K562 (cell line): Measurements from ENCODE around the gene FAM24A. TPM values are rescaled to one million over a fixed set of nuclear protein-coding genes. Genes with fewer than 3 reads are reported as not detected.

Experiments used
- ATAC-seq: fragments of 200-7000 bp; cut with Tn5 transposase; 3 replicates; pipeline ENCODE4 v1.9.1; 2020; ENCODE audit warnings: moderate library complexity
- Bru-seq: library from RNA; stranded (reverse); fragments of 400-500 nt; gene quantifications from one replicate; lab custom pipeline; 2021; lab: Mats Ljungman, UMichigan
- BruChase-seq, 2 experiments: library from RNA; stranded (reverse); fragments of 400-500 nt; gene quantifications; one replicate each; lab custom pipeline; 2021; lab: Mats Ljungman, UMichigan
- BruUV-seq: library from RNA; stranded (reverse); fragments of 400-500 nt; replicated peaks from 2 replicates; lab custom pipeline; 2021; lab: Mats Ljungman, UMichigan
- CTCF ChIA-PET: fragments of 300-600 bp; formaldehyde crosslinking; extraction: SDS; loops from one replicate; lab custom pipeline; 2021; ENCODE audit warnings: low intra/inter-chr PET ratio; lab: Yijun Ruan, JAX
- POLR2A ChIA-PET: fragments of 300-600, 350-650 bp; sonication (Branson Sonifier 250); formaldehyde crosslinking; extraction: SDS; loops from one replicate; lab custom pipeline; 2021; ENCODE audit warnings: antibody characterized with exemption, inconsistent platforms; lab: Yijun Ruan, JAX
- DNase-seq, 4 experiments: peaks; one replicate each; pipeline versions ENCODE4 v3.0.0 to v3.0.0-alpha.2; 2011 to 2018; ENCODE audit warnings: low spot score in 3 of 4, mixed read lengths in 3 of 4; ENCODE audit errors: extremely low read depth in 1 of 4
- FAIRE-seq: peaks from 2 replicates; lab custom pipeline; 2011; peaks lifted over from hg19 to GRCh38; lab: Jason Lieb, UNC
- H2AFZ ChIP-seq: 2 replicates; pipeline ENCODE4 v1.6.0; 2011; ENCODE audit warnings: low read depth, low read length, control low read depth, inconsistent platforms
- H3K27ac ChIP-seq: fragments of 200-600 bp; 3 replicates; pipeline ENCODE4 v1.8.0; 2011; ENCODE audit warnings: low read depth, mild to moderate bottlenecking, control low read depth, inconsistent platforms, low read length, moderate library complexity, mixed read lengths; ENCODE audit errors: extremely low read depth
- H3K27me3 ChIP-seq, 2 experiments: fragments of 300-600 bp in 1 of 2; 2 replicates in 1 of 2; 3 replicates in 1 of 2; pipeline versions ENCODE4 v1.6.0 to v1.8.0; 2011; ENCODE audit warnings: inconsistent platforms in 2 of 2, low read length in 2 of 2, mild to moderate bottlenecking in 1 of 2, mixed read lengths in 1 of 2, moderate library complexity in 1 of 2; ENCODE audit not compliant: control insufficient read depth in 2 of 2, insufficient read depth in 2 of 2
- H3K36me3 ChIP-seq: fragments of 300-600 bp; 3 replicates; pipeline ENCODE4 v1.8.0; 2011; ENCODE audit warnings: mild to moderate bottlenecking, low read length, inconsistent platforms; ENCODE audit not compliant: control insufficient read depth, insufficient read depth
- H3K4me1 ChIP-seq, 2 experiments: fragments of 200-600 bp in 1 of 2; replicated peaks in 1 of 2; 2 replicates in 1 of 2; 3 replicates in 1 of 2; pipeline versions ENCODE4 v1.5.1 to v1.8.0; 2011; ENCODE audit warnings: inconsistent platforms in 2 of 2, low read length in 2 of 2, mild to moderate bottlenecking in 1 of 2, mixed read lengths in 1 of 2, moderate library complexity in 1 of 2; ENCODE audit not compliant: control insufficient read depth in 2 of 2, insufficient read depth in 2 of 2
- H3K4me2 ChIP-seq: 2 replicates; pipeline ENCODE4 v1.6.1; 2011; ENCODE audit warnings: low read length, control low read depth, inconsistent platforms, mixed read lengths; ENCODE audit not compliant: insufficient read depth
- H3K4me3 ChIP-seq: fragments of 200-600 bp; sonication (generic), shearing (Covaris generic); 2 replicates; pipeline ENCODE4 v1.5.1; 2016; ENCODE audit warnings: control low read depth, inconsistent platforms
- H3K79me2 ChIP-seq: fragments of 200-600 bp; 3 replicates; pipeline ENCODE4 v1.8.0; 2011; ENCODE audit warnings: low read length, inconsistent platforms; ENCODE audit not compliant: control insufficient read depth, insufficient read depth
- H3K9ac ChIP-seq, 2 experiments: 2 replicates each; pipeline versions ENCODE4 v1.6.0 to v1.6.1; 2011; ENCODE audit warnings: low read depth in 2 of 2, low read length in 2 of 2, control low read depth in 1 of 2, inconsistent platforms in 1 of 2, mild to moderate bottlenecking in 1 of 2, mixed read lengths in 1 of 2; ENCODE audit not compliant: insufficient read depth in 1 of 2
- H3K9me1 ChIP-seq: one replicate; pipeline ENCODE4 v1.6.0; 2011; ENCODE audit warnings: inconsistent platforms, mild to moderate bottlenecking, low read length, moderate library complexity; ENCODE audit not compliant: control insufficient read depth, insufficient read depth
- H3K9me3 ChIP-seq: replicated peaks from 2 replicates; pipeline ENCODE4 v1.5.1; 2011; ENCODE audit warnings: low read depth, low read length, inconsistent platforms; ENCODE audit not compliant: control insufficient read depth, insufficient read depth
- H4K20me1 ChIP-seq: replicated peaks from 2 replicates; pipeline ENCODE4 v1.6.1; 2011; ENCODE audit warnings: low read length, inconsistent platforms, mixed read lengths; ENCODE audit not compliant: control insufficient read depth, insufficient read depth
- POLR2B ChIP-seq: fragments of 450-650 bp; IDR thresholded peaks from 2 replicates; pipeline ENCODE4 v1.6.1; 2018; ENCODE audit warnings: low read depth; ENCODE audit not compliant: partially characterized antibody
- RAD51 ChIP-seq: fragments of 450-650 bp; IDR thresholded peaks from 2 replicates; pipeline ENCODE4 v1.7.1; 2016; ENCODE audit warnings: low read depth, mild to moderate bottlenecking, borderline replicate concordance
- ZBTB7A ChIP-seq: IDR thresholded peaks from 2 replicates; pipeline ENCODE4 v1.6.1; 2011; ENCODE audit warnings: low read depth, mild to moderate bottlenecking, low read length, moderate library complexity, borderline replicate concordance; ENCODE audit not compliant: control insufficient read depth
- WGBS: fragments of 100-300 bp; shearing (Covaris generic); methylation state at CpG from one replicate; pipeline ENCODE4 v1.1.6; 2016; ENCODE audit warnings: low coverage, mixed read lengths; ENCODE audit not compliant: insufficient coverage; ENCODE audit errors: missing lambda C conversion rate; 5-methylcytosine and 5-hydroxymethylcytosine counted together
- in situ Hi-C: fragments of 300-500 bp; cut with MboI; formaldehyde crosslinking; loops from 4 replicates; pipeline ENCODE4 v1.15.0; 2018; ENCODE audit warnings: inconsistent platforms, mixed read lengths
- intact Hi-C: fragments of 100-400 bp; cut with micrococcal nuclease; formaldehyde crosslinking; loops from 2 replicates; pipeline ENCODE4 v1.14.2; 2022
- long read RNA-seq, 3 experiments: library from polyadenylated mRNA in 2 of 3; library from RNA in 1 of 3; unstranded in 2 of 3; stranded (forward) in 1 of 3; transcript quantifications; one replicate each; pipeline ENCODE4 v2.0.0, GENCODE V29; 2019 to 2022
- polyA minus RNA-seq, 3 experiments: library from RNA; depleted of rRNA, polyadenylated mRNA; stranded (reverse); fragments of >200 nt; gene quantifications; 2 replicates each; pipeline ENCODE4 v1.2.3, GENCODE V29; 2011
- polyA plus RNA-seq, 8 experiments: library from polyadenylated mRNA; depleted of rRNA in 4 of 8; stranded (reverse) in 5 of 8; unstranded in 3 of 8; fragments of >200 nt; fragmentation: Nextera tagmentation in 2 of 8; fragmentation: Illumina TruSeq in 1 of 8; extraction: Ambion mirVana in 2 of 8; extraction: Trizol in 1 of 8; gene quantifications; 2 replicates each; pipeline versions ENCODE4 v1.2.1 to v1.2.3, GENCODE V29; 2011 to 2014; ENCODE audit warnings: inconsistent platforms in 1 of 8, missing spikeins in 1 of 8
- total RNA-seq, 7 experiments: library from RNA; depleted of rRNA in 6 of 7; stranded (reverse); fragments of >200 nt in 6 of 7; fragmentation: Illumina TruSeq in 2 of 7; extraction: Trizol in 2 of 7; gene quantifications; 2 replicates each; pipeline versions ENCODE4 v1.2.1 to v1.2.3, GENCODE V29; 2011 to 2021; ENCODE audit warnings: low replicate concordance in 1 of 7

FAM24A gene, protein sequence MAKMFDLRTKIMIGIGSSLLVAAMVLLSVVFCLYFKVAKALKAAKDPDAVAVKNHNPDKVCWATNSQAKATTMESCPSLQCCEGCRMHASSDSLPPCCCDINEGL
- total RNA-seq (2011; cell fraction: chromatin; rRNA removed; ENCODE audit: low replicate concordance), result not detected in 2 replicates
- total RNA-seq (2011; cell fraction: nucleolus; rRNA removed), result not detected in 2 replicates
- total RNA-seq (2011; cell fraction: nucleoplasm; rRNA removed), result not detected in 2 replicates
- not detected in 2 replicates for total RNA-seq (2014; rRNA removed)
- not detected in 2 replicates for total RNA-seq (2014; rRNA removed; fragmentation: Illumina TruSeq; extraction: Trizol)
- not detected in 2 replicates for total RNA-seq (2015; rRNA removed; fragmentation: Illumina TruSeq; extraction: Trizol)
- not detected in 2 replicates for total RNA-seq (2021)
- not detected in 2 replicates for polyA plus RNA-seq (2011; rRNA removed)
- not detected in 2 replicates for polyA plus RNA-seq (2011; cell fraction: cytosol; rRNA removed)
- polyA plus RNA-seq (2011; cell fraction: nucleus; rRNA removed), result not detected in 2 replicates
- polyA plus RNA-seq (2012), result not detected in 2 replicates
- polyA plus RNA-seq (2014; fragmentation: Illumina TruSeq; extraction: Trizol), result not detected in 2 replicates
- not detected for polyA plus RNA-seq (2014; fragmentation: Nextera tagmentation; extraction: Ambion mirVana)
- polyA plus RNA-seq (2014; rRNA removed), result not detected in 2 replicates
- not detected in 2 replicates for polyA minus RNA-seq (2011; rRNA and poly(A)+ RNA removed)
- polyA minus RNA-seq (2011; cell fraction: cytosol; rRNA and poly(A)+ RNA removed), result not detected in 2 replicates
- polyA minus RNA-seq (2011; cell fraction: nucleus; rRNA and poly(A)+ RNA removed), result not detected in 2 replicates
- not detected for Bru-seq, nascent RNA
- BruChase-seq, experiment 1, labeled RNA remaining after a 2-hour chase, result percentile 18 among the genes with signal in this experiment
- not detected for BruChase-seq, experiment 2, labeled RNA remaining after a 6-hour chase
- long read RNA-seq, experiment 1, result 0 reads
- long read RNA-seq, experiment 2, result 0 reads
- long read RNA-seq, experiment 3, result 0 reads

DNA sequence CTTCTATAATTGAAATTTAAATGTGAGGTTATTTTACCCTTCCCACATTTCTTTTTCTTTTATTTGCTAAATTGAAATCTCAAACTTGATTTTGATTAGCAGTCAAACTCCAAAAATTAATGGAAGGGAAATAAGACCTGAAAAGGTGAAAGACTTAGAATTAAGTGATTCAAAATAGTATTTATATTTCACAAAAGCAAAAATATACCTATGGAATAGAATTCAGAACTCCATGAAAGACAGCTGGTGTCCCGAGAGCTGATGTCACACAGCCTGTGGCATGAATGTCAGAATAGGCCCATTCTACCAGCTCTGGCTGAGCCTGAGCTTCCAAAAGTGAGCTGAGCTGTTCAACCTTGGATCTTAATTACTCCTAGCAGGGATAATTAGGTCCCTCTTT lies at the start of gene FAM24A:
TSS of gene FAM24A (plus strand) at position 301 of the 400 bp plus-strand sequence. CDS start 1,025 bp downstream, outside the sequence.
- Histone ChIP-seq H3K9ac (no peak within 1 kb of the TSS), H3K4me1 (no peaks in the 10 kb centered on the region), H3K27ac (no peak within 1 kb of the TSS), H4K20me1 (no peaks in the 10 kb centered on the region), H3K4me2 (no peak within 1 kb of the TSS), H3K79me2 (no peaks in the 10 kb centered on the region; the same call in 2 of the 3 replicates), H2AFZ (no peak within 1 kb of the TSS), H3K36me3 (no peaks in the 10 kb centered on the region), H3K27me3 (no peaks in the 10 kb centered on the region; a peak in 2 of 5 replicates), H3K9me1 (no peaks in the 10 kb centered on the region), H3K4me3 (no peak within 1 kb of the TSS), H3K9me3 (no peaks in the 10 kb centered on the region)
- POLR2A ChIA-PET, result no interaction called here
- WGBS, result 0% methylated on average over 1 of the region's 1 CpG
- TF ChIP-seq ZBTB7A (no peak), POLR2B (no peak), RAD51 (no peak)
- BruUV-seq, result no TSS peak
- ATAC-seq, result no peak
- intact Hi-C loops (no loop called here), in situ Hi-C loops (no loop called here)
- no peak for DNase-seq
- no peak for FAIRE-seq
- CTCF ChIA-PET, result no interaction called here
